ENCODE measurements around the gene CEP104.

DNA sequence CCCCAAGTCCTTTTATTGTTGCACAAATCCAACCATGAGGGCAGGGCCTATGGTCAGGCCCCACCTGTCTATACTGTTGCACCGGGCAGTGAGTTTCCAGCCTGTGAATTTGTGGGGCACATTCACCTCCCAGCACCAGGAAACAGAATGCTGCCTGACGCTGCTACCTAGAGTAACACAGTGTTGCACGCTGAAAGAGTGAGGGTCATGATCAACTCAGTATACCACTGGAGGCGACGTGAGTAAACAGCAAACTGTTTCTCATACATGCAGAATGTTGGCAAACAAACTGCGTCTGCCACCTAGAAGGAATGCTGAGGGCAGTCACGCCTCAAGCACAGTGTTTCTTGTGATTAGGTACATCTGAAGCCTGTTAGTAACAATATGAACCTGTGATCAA, 47.3 kb downstream of the CEP104 start:
- TF ChIP-seq, protein P1, sequence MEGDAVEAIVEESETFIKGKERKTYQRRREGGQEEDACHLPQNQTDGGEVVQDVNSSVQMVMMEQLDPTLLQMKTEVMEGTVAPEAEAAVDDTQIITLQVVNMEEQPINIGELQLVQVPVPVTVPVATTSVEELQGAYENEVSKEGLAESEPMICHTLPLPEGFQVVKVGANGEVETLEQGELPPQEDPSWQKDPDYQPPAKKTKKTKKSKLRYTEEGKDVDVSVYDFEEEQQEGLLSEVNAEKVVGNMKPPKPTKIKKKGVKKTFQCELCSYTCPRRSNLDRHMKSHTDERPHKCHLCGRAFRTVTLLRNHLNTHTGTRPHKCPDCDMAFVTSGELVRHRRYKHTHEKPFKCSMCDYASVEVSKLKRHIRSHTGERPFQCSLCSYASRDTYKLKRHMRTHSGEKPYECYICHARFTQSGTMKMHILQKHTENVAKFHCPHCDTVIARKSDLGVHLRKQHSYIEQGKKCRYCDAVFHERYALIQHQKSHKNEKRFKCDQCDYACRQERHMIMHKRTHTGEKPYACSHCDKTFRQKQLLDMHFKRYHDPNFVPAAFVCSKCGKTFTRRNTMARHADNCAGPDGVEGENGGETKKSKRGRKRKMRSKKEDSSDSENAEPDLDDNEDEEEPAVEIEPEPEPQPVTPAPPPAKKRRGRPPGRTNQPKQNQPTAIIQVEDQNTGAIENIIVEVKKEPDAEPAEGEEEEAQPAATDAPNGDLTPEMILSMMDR (conservative IDR thresholded peaks at IDR 0.05 in 1 of 2, IDR thresholded peaks at IDR 0.05 in 1 of 2; ENCODE audit: low read depth in 1 of 2, low read length in 2 of 2): no peak
- no peak for TF ChIP-seq EZH2 (IDR thresholded peaks at IDR 0.05; ENCODE audit: low read length, missing control alignments)

Data from fibroblast of lung (primary cell).